ENCODE measurements around the gene CALN1. TPM values are rescaled to one million over a fixed set of nuclear protein-coding genes. Genes with fewer than 3 reads are reported as not detected.
"Not testable (repeated sequence)": the region's sequence is repeated elsewhere in the genome, so short reads cannot be mapped to it uniquely, and the experiment has no call there.

The CALN1 gene
- total RNA-seq, 6 experiments from 2014 or later, result 0.06 to 0.98 (median 0.34) TPM

DNA sequence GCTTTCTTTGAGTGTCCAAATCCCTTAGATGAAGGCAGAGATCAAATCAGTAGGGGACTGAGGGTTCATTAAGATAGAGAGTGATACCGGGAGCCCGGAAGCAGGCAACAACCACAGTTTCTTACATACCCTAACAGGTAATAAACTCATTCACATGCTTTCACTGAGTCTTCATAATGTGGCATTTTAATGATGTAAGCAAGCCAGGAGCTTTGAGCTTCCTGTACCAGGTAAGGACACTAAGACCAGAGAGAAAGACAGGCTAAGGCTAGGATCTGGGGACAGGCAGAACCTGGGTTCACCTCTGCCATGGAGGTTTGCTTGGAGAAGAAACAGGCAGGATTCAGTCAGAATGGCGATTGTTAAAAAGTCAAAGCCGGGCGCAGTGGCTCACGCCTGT, 661.8 kb downstream of the CALN1 start:
- WGBS (ENCODE audit: insufficient coverage, low coverage, low lambda C conversion rate, missing lambda C conversion rate), result 81% methylated on average over 5 of the region's 6 CpGs
- H3K27me3 ChIP-seq, result peaks cover 0 to 7% of the 10 kb centered on the region in 2 donors
- no peak overlapping the region for H3K4me3 ChIP-seq
- TF ChIP-seq, protein P1, sequence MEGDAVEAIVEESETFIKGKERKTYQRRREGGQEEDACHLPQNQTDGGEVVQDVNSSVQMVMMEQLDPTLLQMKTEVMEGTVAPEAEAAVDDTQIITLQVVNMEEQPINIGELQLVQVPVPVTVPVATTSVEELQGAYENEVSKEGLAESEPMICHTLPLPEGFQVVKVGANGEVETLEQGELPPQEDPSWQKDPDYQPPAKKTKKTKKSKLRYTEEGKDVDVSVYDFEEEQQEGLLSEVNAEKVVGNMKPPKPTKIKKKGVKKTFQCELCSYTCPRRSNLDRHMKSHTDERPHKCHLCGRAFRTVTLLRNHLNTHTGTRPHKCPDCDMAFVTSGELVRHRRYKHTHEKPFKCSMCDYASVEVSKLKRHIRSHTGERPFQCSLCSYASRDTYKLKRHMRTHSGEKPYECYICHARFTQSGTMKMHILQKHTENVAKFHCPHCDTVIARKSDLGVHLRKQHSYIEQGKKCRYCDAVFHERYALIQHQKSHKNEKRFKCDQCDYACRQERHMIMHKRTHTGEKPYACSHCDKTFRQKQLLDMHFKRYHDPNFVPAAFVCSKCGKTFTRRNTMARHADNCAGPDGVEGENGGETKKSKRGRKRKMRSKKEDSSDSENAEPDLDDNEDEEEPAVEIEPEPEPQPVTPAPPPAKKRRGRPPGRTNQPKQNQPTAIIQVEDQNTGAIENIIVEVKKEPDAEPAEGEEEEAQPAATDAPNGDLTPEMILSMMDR (IDR thresholded peaks at IDR 0.05), result no peak
- no peak for TF ChIP-seq POLR2A (IDR thresholded peaks at IDR 0.05)
- H3K9me3 ChIP-seq, result no peaks in the 10 kb centered on the region
- no peaks in the 10 kb centered on the region for H3K36me3 ChIP-seq
- intact Hi-C loops (cut with DNase I), result no loop called here
- no peak for ATAC-seq
- no peaks in the 10 kb centered on the region for H3K4me1 ChIP-seq
- no peak for DNase-seq
- H3K27ac ChIP-seq, result no peak overlapping the region

DNA sequence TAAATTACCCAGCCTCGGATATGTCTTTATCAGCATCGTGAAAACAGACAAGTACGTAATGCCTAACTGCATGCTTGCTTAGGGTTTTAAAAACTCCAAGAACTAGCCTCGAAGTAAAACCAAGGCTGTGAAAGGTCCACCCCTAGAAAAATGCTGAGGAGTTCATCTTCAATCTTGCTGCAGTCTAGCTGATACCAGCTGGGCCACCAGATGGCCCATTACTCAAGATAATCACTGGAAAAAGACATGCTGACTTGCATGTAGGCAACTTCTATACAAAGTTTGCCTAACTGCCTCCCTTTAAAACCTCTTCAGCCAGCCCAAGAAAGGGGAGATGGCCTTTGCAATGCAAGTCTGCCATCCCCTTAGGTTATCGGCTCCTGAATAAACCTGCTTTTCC, 666.1 kb downstream of the CALN1 start:
- TF ChIP-seq POLR2A (IDR thresholded peaks at IDR 0.05), result no peak
- TF ChIP-seq, protein P1 (IDR thresholded peaks at IDR 0.05), result no peak
- DNase-seq (no peak), ATAC-seq (no peak)
- intact Hi-C loops (cut with DNase I), result no loop called here
- Histone ChIP-seq H3K4me1 (no peaks in the 10 kb centered on the region), H3K36me3 (no peaks in the 10 kb centered on the region), H3K9me3 (no peaks in the 10 kb centered on the region), H3K27ac (no peak overlapping the region), H3K4me3 (no peak overlapping the region), H3K27me3 (no peaks in the 10 kb centered on the region)
- WGBS (ENCODE audit: insufficient coverage, low coverage, low lambda C conversion rate, missing lambda C conversion rate), result 83% methylated on average over 4 of the region's 5 CpGs

DNA sequence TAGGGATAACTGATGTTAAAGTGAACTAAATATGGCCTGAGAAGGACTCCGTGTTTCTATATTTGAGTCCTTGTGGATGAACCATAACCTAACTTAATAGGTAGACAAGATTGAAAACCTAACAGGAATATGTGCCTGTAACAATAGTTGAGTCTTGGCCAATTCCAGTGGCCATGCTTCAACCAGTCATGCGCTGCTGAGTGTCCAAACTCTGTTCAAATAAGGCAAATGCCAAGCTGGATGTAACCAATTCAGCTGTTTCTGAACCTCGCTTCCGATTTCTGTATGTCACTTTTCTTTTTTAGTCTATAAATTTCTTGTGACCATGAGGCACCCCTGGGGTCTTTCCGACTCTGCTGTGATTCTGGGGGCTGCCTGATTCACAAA, 672.0 kb downstream of the CALN1 start:
- H3K27me3 ChIP-seq, result no peaks in the 10 kb centered on the region
- no peaks in the 10 kb centered on the region for H3K4me1 ChIP-seq
- 63% methylated on average over 5 of the region's 5 CpGs for WGBS (ENCODE audit: insufficient coverage, low coverage, low lambda C conversion rate, missing lambda C conversion rate)
- TF ChIP-seq, protein P1 (IDR thresholded peaks at IDR 0.05), result no peak
- no peak for TF ChIP-seq POLR2A (IDR thresholded peaks at IDR 0.05)
- ATAC-seq (no peak), DNase-seq (no peak)
- H3K9me3 ChIP-seq, result no peaks in the 10 kb centered on the region
- intact Hi-C loops (cut with DNase I), result no loop called here
- no peaks in the 10 kb centered on the region for H3K36me3 ChIP-seq
- no peak overlapping the region for H3K4me3 ChIP-seq
- no peak overlapping the region for H3K27ac ChIP-seq

DNA sequence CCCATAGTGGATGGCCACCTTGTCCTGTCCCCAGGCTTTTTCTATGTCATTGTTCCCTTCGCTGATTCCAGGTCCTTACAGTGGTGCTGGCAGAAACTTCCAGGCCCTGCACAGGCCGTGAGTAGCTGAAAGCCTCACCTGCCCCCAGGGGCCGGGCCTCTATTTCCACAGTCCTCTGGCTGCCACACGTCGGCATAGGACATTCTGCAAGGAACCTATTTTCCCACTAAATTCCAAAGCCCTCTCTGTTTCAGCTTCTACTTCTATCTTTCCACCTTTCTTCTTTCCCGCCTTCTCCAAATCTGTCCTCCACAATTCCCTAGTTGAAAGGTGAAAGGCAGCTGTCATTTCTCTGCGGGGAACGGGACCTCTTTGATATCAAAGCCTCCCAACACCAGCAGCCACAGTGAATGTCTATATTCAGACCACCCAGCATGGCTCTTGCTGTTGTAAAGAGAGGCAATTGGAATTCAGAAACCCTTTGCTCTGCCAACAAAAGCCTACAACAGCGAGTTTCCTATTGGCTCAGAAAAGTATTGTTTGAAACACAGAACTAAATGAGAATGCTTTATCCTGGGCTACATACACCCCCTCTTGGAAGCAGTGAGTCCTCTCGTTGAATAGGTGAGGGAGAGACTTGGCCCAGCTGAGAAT, 672.5 kb downstream of the CALN1 start:
- intact Hi-C loops (cut with DNase I), result loop anchor here in 1 of 2 donors (10.0 kb wide), 2 partner anchors 875 to 915 kb away; no protein-coding TSS in a partner anchor

DNA sequence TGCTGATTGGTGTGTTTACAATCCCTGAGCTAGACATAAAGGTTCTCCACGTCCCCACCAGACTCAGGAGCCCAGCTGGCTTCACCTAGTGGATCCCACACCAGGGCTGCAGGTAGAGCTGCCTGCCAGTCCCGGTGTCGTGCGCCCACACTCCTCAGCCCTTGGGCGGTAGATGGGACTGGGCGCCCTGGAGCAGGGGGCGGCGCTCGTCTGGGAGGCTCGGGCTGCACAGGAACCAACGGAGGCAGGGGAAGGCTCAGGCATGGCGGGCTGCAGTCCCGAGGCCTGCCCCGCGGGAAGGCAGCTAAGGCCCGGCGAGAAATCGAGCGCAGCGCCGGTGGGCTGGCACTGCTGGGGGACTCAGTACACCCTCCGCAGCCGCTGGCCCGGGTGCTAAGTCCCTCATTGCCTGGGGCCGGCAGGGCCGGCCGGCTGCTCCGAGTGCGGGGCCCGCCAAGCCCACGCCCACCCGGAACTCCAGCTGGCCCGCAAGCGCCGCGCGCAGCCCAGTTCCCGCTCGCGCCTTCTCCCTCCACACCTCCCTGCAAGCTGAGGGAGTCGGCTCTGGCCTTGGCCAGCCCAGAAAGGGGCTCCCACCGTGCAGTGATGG, 674.1 kb downstream of the CALN1 start:
- H3K4me1 ChIP-seq, H3K27ac ChIP-seq, H3K36me3 ChIP-seq, H3K27me3 ChIP-seq, H3K9me3 ChIP-seq, DNase-seq, ATAC-seq, H3K4me3 ChIP-seq: not testable (repeated sequence)
- 67% methylated on average over 3 of the region's 42 CpGs for WGBS (ENCODE audit: insufficient coverage, low coverage, low lambda C conversion rate, missing lambda C conversion rate)
- intact Hi-C loops (cut with DNase I), result loop anchor here in 1 of 2 donors (10.0 kb wide), 2 partner anchors 873 to 913 kb away; no protein-coding TSS in a partner anchor

More for the DNA sequence above, 672.5 kb downstream of the CALN1 start:
- Histone ChIP-seq H3K4me3 (no peak overlapping the region), H3K9me3 (no peaks in the 10 kb centered on the region), H3K27me3 (no peaks in the 10 kb centered on the region), H3K4me1 (no peaks in the 10 kb centered on the region), H3K36me3 (no peaks in the 10 kb centered on the region), H3K27ac (no peak overlapping the region)
- WGBS (ENCODE audit: insufficient coverage, low coverage, low lambda C conversion rate, missing lambda C conversion rate), result 53% methylated on average over 6 of the region's 10 CpGs
- DNase-seq (no peak), ATAC-seq (no peak)
- TF ChIP-seq POLR2A (IDR thresholded peaks at IDR 0.05), result no peak
- TF ChIP-seq, protein P1 (IDR thresholded peaks at IDR 0.05), result no peak
